GM10266 (cell line): Measurements from ENCODE around the gene RNASE8.

ENCODE experiments used
- DNase-seq: peaks from one replicate; pipeline ENCODE4 v3.0.0; 2012; ENCODE audit errors: extremely low spot score
- TF ChIP-seq, protein P1 (sequence below): IDR thresholded peaks from 2 replicates; pipeline ENCODE4 v1.5.1; 2012; ENCODE audit warnings: mild to moderate bottlenecking, low read depth; ENCODE audit not compliant: control insufficient read depth, insufficient read depth; ENCODE audit errors: missing control alignments

RNASE8 gene

GRCh38 chr14:21071225-21072030 is 13.8 kb downstream of the RNASE8 start:
- peak; percentile 92 for DNase-seq
- TF ChIP-seq, protein P1, sequence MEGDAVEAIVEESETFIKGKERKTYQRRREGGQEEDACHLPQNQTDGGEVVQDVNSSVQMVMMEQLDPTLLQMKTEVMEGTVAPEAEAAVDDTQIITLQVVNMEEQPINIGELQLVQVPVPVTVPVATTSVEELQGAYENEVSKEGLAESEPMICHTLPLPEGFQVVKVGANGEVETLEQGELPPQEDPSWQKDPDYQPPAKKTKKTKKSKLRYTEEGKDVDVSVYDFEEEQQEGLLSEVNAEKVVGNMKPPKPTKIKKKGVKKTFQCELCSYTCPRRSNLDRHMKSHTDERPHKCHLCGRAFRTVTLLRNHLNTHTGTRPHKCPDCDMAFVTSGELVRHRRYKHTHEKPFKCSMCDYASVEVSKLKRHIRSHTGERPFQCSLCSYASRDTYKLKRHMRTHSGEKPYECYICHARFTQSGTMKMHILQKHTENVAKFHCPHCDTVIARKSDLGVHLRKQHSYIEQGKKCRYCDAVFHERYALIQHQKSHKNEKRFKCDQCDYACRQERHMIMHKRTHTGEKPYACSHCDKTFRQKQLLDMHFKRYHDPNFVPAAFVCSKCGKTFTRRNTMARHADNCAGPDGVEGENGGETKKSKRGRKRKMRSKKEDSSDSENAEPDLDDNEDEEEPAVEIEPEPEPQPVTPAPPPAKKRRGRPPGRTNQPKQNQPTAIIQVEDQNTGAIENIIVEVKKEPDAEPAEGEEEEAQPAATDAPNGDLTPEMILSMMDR, result no peak

DNA sequence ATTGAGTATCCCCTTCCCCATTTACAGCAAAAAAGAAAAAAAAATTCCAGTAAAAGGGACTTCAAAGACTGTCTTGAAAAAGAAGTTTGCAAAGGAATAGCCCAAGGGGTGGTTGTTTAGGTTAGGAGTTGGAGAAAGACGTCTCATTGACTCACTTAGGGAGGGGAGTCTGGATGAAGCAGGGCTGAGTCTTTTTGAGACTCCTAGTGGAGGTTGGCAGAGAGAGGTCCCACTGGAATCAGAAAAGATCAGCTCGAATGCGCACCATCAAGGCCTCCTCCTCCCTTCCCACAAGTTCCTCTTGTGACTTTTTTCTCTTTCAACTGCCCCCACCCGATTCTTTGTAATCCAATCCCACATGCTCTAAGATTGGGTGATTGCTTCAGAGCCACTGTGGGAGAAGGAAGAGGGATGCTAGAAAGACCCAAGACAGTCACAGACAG is 14.4 kb downstream of the RNASE8 start:
- TF ChIP-seq, protein P1, result no peak

GRCh38 chr14:21072781-21073339 is 15.2 kb downstream of the RNASE8 start:
- TF ChIP-seq, protein P1, result no peak
- no peak for DNase-seq

More for the DNA sequence above, 14.4 kb downstream of the RNASE8 start:
- peak; percentile 38 for DNase-seq

DNA sequence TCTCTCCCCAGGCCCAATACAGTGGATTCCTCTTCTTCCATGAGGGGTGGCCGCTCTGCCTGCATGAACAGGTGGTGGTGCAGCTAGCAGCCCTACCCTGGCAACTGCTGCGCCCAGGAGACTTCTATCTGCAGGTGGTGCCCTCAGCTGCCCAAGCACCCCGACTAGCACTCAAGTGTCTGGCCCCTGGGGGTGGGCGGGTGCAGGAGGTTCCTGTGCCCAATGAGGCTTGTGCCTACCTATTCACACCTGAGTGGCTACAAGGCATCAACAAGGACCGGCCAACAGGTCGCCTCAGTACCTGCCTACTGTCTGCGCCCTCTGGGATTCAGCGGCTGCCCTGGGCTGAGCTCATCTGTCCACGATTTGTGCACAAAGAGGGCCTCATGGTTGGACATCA is 16.3 kb downstream of the RNASE8 start:
- TF ChIP-seq, protein P1, result no peak

GRCh38 chr14:21074398-21075272 is 17.0 kb downstream of the RNASE8 start:
- peak; percentile 21 for DNase-seq
- TF ChIP-seq, protein P1, result no peak

More for the DNA sequence above, 16.3 kb downstream of the RNASE8 start:
- no peak for DNase-seq

DNA sequence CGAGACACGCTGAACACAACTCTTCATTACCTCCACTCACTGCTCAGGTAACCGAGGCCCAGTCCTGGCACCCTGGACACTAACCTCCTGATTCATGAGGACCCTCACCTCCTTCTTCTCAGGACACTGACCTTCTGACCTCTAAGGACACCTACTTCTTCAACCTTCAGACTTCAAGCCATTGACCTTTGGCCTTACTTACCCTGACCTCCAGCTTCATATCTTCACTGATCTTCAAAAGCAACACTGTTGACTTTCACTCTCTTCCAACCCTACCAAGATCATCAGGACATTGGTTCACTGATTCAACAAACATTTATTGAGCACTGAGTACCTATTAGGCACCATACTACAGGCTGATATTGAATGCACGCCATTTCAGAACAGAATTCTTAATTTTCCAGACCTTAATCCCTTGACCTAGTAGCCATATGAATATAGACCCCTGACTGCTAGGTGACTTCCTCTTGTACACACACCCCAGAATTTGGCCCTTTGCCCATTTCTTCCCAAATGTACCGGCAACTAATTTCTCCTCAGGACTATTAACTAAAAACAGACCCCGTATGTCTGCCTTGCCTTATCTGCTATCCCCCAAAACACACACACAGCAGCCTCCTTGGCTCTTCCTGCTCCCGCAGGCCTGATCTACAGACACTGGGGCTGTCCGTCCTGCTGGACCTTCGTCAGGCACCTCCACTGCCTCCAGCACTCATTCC is 18.3 kb downstream of the RNASE8 start:
- TF ChIP-seq, protein P1, result no peak
- no peak for DNase-seq
